Bronchial epithelial cell (primary cell): Measurements from ENCODE around the gene PUM2. TPM values are rescaled to one million over a fixed set of nuclear protein-coding genes. Genes with fewer than 3 reads are reported as not detected.

Source experiments
- DNase-seq: peaks from one replicate; pipeline ENCODE4 v3.0.0-alpha.2; 2010; ENCODE audit warnings: low read depth
- FAIRE-seq: peaks from 2 replicates; lab custom pipeline; 2011; peaks lifted over from hg19 to GRCh38; lab: Jason Lieb, UNC
- H3K27me3 ChIP-seq: 2 replicates; pipeline ENCODE4 v1.5.1; 2011; ENCODE audit warnings: low read length; ENCODE audit not compliant: control insufficient read depth, insufficient read depth
- H3K36me3 ChIP-seq: 2 replicates; pipeline ENCODE4 v1.5.1; 2011; ENCODE audit warnings: low read length; ENCODE audit not compliant: control insufficient read depth, insufficient read depth
- H3K4me3 ChIP-seq: 2 replicates; pipeline ENCODE4 v1.5.1; 2011; ENCODE audit warnings: mild to moderate bottlenecking, low read depth, low read length, control low read depth
- total RNA-seq: library from RNA; depleted of rRNA; stranded (reverse); fragments of >200 nt; gene quantifications from 2 replicates; pipeline ENCODE4 v1.2.1, GENCODE V29; 2014
- TF ChIP-seq, protein P1 (sequence below): IDR thresholded peaks from 2 replicates; pipeline ENCODE4 v1.5.1; 2011; ENCODE audit warnings: mild to moderate bottlenecking, moderate library complexity, low read length, control low read depth, inconsistent platforms; ENCODE audit not compliant: insufficient read depth, severe bottlenecking

Gene PUM2
- total RNA-seq, 1 donor from 2014 or later, result 43.7 TPM

GRCh38 chr2:20292984-20293383 is 57.7 kb downstream of the PUM2 start:
- TF ChIP-seq, protein P1, sequence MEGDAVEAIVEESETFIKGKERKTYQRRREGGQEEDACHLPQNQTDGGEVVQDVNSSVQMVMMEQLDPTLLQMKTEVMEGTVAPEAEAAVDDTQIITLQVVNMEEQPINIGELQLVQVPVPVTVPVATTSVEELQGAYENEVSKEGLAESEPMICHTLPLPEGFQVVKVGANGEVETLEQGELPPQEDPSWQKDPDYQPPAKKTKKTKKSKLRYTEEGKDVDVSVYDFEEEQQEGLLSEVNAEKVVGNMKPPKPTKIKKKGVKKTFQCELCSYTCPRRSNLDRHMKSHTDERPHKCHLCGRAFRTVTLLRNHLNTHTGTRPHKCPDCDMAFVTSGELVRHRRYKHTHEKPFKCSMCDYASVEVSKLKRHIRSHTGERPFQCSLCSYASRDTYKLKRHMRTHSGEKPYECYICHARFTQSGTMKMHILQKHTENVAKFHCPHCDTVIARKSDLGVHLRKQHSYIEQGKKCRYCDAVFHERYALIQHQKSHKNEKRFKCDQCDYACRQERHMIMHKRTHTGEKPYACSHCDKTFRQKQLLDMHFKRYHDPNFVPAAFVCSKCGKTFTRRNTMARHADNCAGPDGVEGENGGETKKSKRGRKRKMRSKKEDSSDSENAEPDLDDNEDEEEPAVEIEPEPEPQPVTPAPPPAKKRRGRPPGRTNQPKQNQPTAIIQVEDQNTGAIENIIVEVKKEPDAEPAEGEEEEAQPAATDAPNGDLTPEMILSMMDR, result no peak
- Histone ChIP-seq H3K4me3 (no peak overlapping the region), H3K36me3 (peaks cover 3% of the 10 kb centered on the region), H3K27me3 (no peaks in the 10 kb centered on the region)
- DNase-seq (no peak), FAIRE-seq (no peak)

DNA sequence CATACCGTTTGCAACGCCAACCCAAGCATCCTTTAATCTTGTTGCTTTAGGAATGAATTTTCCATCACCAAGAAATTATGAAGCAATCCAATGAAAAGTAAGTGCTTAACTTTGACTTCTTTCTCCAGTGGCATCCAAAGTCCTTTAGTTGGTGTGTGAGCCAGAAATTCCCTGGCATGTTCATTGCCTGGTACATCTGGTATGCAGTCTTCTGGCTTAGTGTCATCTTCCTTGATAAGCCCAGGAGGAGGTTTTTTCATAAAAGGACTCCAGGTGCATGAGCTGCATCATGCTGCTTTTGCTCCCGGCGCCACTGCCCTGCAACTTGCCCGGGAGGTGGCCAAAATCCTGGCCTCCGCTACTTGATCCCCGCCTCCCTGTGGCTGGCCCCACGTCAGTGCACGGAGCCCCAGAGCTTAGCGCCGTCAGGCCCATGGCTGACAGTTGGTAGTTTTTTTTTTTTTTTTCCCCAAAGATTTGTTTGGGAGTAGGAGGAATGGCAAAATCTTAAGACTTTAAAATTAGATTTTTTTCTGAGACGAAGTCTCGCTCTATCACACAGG is 58.7 kb downstream of the PUM2 start:
- Histone ChIP-seq H3K27me3 (no peaks in the 10 kb centered on the region), H3K36me3 (peaks cover 2% of the 10 kb centered on the region), H3K4me3 (no peak overlapping the region)
- FAIRE-seq (no peak), DNase-seq (no peak)
- TF ChIP-seq, protein P1, result no peak

DNA sequence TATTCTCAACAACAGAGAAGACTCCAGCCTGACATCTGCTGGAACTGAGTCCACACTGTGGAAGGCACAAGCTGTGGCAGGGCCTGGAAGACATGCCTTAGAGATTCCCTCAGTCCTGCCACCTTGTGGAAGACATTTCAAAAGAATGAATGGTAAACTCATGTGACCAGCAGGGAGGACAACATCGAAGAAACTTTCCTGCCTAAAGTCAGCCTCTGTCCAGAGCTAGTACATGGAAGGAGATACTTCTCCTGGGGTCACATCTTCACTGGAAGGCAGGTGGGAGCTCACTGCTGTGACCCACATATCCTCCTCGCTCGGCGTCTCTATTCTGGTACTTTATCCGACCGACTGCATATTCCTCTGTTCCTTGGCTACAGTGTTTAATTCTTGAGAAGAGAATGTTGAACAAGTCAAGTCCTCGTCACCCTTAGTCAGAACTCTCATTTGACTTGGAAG is 59.5 kb downstream of the PUM2 start:
- H3K27me3 ChIP-seq, result no peaks in the 10 kb centered on the region
- H3K36me3 ChIP-seq, result peaks cover 1% of the 10 kb centered on the region
- FAIRE-seq (no peak), DNase-seq (peak; percentile 84)
- TF ChIP-seq, protein P1, result peak; percentile 71
- H3K4me3 ChIP-seq, result no peak overlapping the region

DNA sequence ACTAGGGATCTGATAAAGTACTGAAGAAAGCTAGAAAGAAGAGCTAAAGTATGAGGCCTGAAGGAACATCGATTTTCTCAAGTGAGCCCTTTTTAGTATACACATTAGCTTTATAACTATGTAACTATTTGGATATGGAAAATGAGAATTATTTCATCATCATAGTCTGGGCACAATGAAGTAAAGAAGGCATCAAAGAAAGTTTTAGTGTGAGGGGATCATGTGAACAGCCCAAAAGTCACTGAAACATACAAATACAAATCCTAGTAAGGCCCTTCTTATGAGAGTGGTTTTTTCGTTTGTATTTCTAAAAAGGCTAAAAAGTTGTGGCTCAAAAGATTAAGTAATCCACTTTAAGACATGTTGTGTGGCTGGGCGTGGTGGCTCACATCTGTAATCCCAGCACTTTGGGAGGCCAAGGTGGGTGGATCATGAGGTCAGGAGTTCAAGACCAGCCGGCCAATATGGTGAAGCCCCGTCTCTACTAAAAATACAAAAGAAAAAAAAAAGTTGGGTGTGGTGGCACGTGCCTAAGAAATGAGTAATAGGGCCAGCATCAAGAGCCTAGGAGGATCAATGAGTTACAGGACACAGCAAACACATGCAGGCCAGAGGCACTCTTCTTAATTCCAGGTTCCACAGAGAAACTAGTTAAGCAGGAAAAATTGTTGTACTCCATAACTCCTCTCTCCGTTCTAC is 61.9 kb downstream of the PUM2 start:
- TF ChIP-seq, protein P1, result no peak
- FAIRE-seq, result no peak
- peak; percentile 62 for DNase-seq
- Histone ChIP-seq H3K27me3 (no peaks in the 10 kb centered on the region), H3K4me3 (no peak overlapping the region), H3K36me3 (peaks cover 7% of the 10 kb centered on the region)

DNA sequence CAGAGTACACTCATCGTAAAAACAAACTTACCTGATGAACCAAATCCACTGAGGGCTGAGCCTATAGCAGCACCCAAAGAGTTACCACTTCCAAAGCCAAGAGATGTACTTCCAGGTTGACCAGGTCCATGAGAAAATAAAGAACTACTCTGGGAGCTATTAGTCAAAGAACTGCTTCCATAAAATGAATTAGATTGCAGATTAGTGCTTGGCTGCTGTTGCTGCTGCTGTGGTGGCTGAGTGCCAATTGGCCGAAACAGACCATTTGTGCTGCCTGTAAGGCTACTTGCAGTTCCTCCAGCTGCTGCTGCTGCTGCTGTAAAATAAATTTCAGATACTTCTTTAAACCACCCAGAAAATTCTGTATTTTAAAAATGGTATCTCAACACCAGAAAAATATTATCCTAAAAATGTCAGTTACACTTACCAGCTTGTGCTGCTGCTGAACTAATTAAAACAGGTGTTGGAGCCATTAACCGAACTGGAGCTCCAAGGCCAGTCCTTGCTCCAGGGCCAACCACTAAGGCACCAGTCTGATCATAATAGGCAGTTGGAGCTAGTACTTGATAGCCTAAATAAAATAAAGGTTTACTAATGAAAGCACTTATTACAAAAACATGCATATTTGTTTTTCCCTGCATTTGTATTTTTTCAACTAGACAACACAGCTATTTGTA is 67.6 kb downstream of the PUM2 start:
- H3K27me3 ChIP-seq, result no peaks in the 10 kb centered on the region
- DNase-seq (no peak), FAIRE-seq (no peak)
- peaks cover 13% of the 10 kb centered on the region for H3K36me3 ChIP-seq
- TF ChIP-seq, protein P1, result no peak
- no peak overlapping the region for H3K4me3 ChIP-seq
